CD4-positive, alpha-beta T cell treated with Interleukin-10 for 1 hour (primary cell): Measurements from ENCODE around the gene CACNG4.

Experiments
- DNase-seq: peaks from one replicate; pipeline ENCODE4 v3.0.0-alpha.2; 2020

CACNG4 gene

DNA sequence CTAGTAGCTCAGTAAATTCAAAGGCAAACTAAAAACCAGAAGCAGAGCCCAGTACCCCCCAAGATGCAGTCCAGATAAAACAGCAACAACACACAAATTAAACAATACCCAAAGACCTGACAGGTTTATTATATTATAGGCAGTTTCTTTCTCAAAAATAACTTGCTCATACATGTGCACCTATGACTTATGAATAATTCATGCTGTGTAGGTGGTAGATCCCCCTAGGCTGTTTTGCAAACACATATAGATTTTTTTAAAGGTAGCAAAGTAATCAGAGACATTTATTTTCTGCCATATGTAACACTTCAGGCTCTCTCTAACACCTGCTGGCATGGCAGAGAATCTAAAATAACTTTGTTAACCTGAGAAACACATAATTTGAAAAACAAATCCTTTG, 107.1 kb downstream of the CACNG4 start:
- DNase-seq = no peak

DNA sequence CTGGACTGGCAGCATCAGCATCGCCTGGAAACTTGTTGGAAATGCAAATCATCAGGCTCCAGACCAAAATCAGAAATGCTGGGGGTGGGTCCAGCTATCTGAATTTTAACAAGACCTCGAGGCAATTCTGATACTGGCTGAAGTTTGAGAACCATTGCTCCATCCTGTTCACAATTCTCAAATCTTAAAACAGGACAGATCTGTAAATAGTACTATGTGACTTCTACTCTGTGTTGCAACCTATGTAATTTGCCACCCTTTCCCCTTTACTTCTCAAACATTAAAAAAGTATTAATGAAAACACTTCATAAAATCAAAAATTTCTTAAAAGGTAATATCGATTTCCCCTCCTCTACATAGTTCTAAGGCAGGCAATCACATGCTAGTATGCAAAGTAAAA, 108.4 kb downstream of the CACNG4 start:
- no peak for DNase-seq

DNA sequence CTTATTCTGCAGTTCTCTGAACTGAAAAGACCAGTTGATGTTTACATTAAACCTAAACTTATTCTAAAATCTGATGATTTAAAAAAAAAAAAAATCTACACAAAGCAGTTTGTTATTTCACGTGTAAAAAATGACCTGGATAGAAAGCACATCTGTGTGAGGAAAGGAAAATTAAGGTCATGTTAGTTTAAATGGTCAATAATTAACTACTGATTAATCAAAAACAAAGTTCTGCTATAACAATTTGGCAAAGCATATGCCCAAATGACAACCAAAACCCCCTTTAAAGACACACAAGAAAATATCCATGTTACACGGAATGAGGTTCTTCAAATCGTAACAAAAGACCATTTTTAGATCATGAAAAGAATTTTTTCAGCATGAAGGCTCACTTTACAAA, 110.3 kb downstream of the CACNG4 start:
- DNase-seq = no peak

DNA sequence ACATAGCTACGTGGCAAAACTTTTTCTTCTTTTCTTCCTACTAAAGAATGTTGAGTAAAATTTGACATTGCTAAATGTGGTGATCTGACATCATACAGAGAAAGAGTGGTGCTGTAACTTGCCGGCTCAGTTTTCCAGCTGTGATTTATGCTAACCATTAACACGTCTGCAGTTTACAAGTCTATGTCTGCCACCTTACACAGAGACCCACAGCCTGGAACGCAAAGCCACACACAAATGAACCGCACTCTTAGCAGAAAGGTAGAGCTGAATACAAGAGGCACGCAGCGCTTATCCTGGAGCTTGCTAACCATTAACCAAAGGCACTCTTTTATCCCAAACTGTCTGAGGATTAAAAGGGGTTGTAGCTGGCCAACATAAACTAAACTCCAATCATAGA, 111.8 kb downstream of the CACNG4 start:
- no peak for DNase-seq

DNA sequence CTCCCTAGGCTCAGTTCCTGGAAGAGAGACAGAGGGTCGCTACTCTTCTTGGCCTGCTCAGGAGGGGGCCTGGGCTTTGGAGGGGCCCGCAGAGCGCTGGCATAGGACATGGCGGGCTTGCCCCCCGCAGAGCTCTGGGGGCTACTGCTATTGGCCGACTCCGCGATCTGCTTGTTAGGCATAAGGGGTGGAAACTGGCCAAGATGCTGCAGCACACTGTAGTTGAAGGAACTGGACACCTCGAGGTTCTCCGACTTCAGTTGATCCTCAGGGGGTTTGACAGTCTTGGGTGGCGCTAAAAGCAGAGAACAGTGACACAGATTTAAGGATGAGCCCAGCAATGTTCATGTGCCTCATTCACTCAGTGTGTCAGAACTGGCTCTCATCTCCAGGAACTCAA, 113.8 kb downstream of the CACNG4 start:
- DNase-seq = no peak

DNA sequence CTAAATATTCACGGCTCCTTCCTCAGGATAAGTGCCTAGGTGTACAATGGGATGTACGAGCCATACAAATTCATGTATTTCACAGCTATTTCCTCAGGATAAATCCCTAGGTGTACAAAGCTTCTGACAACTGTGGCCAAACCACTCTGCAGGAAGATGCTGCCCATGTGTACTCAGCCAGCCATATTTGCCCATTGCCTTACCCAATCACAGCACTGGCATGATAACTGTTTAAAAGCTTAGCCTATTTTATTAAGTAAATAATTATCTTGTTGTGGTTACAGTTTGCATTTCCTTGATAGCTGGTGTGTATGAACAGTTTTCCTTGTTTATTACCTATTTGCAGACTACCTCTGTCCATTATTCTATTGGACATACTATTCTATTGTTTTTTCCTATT, 115.0 kb downstream of the CACNG4 start:
- no peak for DNase-seq

DNA sequence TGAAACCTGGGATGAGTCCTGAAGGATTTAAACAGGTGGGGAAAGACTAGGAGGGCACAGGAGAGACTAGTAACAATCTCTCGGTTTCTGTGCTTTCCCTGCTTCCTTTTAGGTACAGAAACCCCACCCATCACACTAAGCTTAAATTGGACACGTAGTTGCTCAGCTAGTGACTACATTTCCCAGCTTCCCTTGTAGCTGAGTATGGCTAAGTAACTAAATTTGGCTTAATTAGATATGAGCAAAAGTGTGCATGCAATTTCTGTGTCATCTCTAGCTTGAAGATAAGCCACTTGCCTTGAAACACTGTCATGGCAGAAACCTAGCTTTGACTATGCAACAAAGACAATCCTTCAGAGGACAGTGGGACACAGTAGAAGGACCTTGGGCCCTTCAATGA, 116.3 kb downstream of the CACNG4 start:
- peak; percentile 3 for DNase-seq

DNA sequence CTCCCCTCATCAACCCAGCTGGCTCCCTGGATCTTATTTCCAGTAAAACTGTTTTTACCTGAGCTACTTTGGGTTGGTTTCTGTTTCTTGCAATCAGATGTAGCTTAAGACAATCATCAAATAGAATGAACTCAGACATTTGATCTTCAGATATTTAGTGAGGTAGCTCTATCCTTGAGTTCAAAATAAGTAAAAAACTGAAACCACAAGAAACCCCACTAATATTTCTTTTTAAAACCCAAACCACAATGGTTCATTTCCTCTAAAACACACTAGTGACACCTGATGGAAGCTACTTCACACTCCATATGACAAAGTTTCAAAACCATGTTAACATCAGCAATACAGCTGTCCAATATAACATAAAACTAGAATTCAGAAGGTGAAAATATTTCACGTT, 117.6 kb downstream of the CACNG4 start:
- DNase-seq = peak; percentile 51
